ENCODE measurements around the gene ZNF77.

DNA sequence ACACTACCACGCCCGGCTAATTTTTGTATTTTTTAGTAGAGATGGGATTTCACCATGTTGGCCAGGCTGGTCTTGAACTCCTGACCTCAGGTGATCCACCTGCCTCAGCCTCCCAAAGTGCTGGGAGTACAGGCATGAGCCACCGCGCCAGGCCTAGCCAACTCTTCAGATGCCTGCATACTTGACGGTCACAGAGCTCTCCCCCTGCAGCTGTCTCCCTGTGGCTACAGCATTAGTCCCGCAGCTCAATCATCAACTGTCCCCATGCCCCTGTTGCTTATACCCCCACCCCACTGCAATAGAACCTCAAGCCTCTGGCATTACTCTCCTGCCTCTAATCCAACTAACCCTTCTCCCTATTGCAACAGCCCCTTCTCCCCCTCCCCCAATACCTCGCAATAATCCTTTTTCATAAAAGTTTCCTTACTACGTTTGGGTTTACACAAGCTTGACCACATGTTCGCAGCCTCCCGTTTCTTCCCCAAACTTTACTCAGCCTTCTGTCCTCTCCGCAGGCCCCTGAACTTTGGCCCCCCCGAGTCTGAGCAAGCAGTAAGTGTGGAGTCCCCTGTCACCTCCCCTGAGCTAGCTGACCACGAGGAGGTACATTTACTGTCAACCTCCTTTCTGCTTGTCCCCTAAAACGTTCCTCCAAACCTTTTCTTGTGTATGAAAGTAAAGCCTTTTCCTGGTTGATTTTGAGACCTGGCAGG, 1.7 kb downstream of the ZNF77 start:
- TF ChIP-seq EP300 (IDR thresholded peaks at IDR 0.05) (no peak), POLR2A (IDR thresholded peaks at IDR 0.05) (no peak)
- TF ChIP-seq, protein P1, sequence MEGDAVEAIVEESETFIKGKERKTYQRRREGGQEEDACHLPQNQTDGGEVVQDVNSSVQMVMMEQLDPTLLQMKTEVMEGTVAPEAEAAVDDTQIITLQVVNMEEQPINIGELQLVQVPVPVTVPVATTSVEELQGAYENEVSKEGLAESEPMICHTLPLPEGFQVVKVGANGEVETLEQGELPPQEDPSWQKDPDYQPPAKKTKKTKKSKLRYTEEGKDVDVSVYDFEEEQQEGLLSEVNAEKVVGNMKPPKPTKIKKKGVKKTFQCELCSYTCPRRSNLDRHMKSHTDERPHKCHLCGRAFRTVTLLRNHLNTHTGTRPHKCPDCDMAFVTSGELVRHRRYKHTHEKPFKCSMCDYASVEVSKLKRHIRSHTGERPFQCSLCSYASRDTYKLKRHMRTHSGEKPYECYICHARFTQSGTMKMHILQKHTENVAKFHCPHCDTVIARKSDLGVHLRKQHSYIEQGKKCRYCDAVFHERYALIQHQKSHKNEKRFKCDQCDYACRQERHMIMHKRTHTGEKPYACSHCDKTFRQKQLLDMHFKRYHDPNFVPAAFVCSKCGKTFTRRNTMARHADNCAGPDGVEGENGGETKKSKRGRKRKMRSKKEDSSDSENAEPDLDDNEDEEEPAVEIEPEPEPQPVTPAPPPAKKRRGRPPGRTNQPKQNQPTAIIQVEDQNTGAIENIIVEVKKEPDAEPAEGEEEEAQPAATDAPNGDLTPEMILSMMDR (IDR thresholded peaks at IDR 0.05): no peak

Data from ovary (tissue), 3 donors.